OCI-LY7 (cell line): Measurements from ENCODE around the gene CDHR2. TPM values are rescaled to one million over a fixed set of nuclear protein-coding genes. Genes with fewer than 3 reads are reported as not detected.

Experiments
- BruUV-seq: library from RNA; stranded (reverse); fragments of 400-500 nt; replicated peaks from 2 replicates; lab custom pipeline; 2021; lab: Mats Ljungman, UMichigan
- CTCF ChIA-PET: fragments of 300-600 bp; sonication (Branson Sonifier 250); formaldehyde crosslinking; loops from one replicate; lab custom pipeline; 2022; ENCODE audit warnings: antibody characterized with exemption; ENCODE audit not compliant: unreplicated experiment; lab: Charles Lee
- POLR2A ChIA-PET: fragments of 300-600 bp; sonication (Branson Sonifier 250); formaldehyde crosslinking; loops from one replicate; lab custom pipeline; 2022; ENCODE audit warnings: antibody characterized with exemption; lab: Charles Lee
- DNase-seq: peaks from one replicate; pipeline ENCODE4 v3.0.0-alpha.2; 2015; ENCODE audit warnings: low spot score
- H2AFZ ChIP-seq: fragments of 200-600 bp; sonication (generic), shearing (Covaris generic); 2 replicates; pipeline ENCODE4 v1.6.1; 2014; ENCODE audit warnings: mild to moderate bottlenecking, antibody characterized with exemption, low read length, moderate library complexity
- H3K27ac ChIP-seq: fragments of 200-600 bp; sonication (generic); 2 replicates; pipeline ENCODE4 v1.5.1; 2014; ENCODE audit warnings: mixed run types, low read depth, mild to moderate bottlenecking, moderate library complexity, low read length, inconsistent platforms; ENCODE audit not compliant: poor library complexity, severe bottlenecking
- H3K36me3 ChIP-seq: fragments of 200-600 bp; sonication (generic); 2 replicates; pipeline ENCODE4 v1.6.1; 2014; ENCODE audit warnings: mild to moderate bottlenecking, antibody characterized with exemption, low read length, moderate library complexity, mixed read lengths; ENCODE audit not compliant: insufficient read depth
- H3K4me1 ChIP-seq: fragments of 200-600 bp; sonication (generic); 2 replicates; pipeline ENCODE4 v1.5.1; 2014; ENCODE audit warnings: mild to moderate bottlenecking, low read length; ENCODE audit not compliant: insufficient read depth, poor library complexity, severe bottlenecking
- H3K4me2 ChIP-seq: fragments of 200-600 bp; sonication (generic); 2 replicates; pipeline ENCODE4 v1.6.1; 2014; ENCODE audit warnings: mild to moderate bottlenecking, low read length
- H3K4me3 ChIP-seq: fragments of 200-600 bp; sonication (generic); 2 replicates; pipeline ENCODE4 v1.5.1; 2014; ENCODE audit warnings: mild to moderate bottlenecking, low read depth, low read length; ENCODE audit not compliant: poor library complexity, severe bottlenecking
- H3K79me2 ChIP-seq: fragments of 200-600 bp; sonication (generic); 2 replicates; pipeline ENCODE4 v1.6.1; 2016; ENCODE audit warnings: low read depth, mild to moderate bottlenecking, low read length, moderate library complexity, mixed read lengths; ENCODE audit not compliant: insufficient read depth
- H3K9me2 ChIP-seq: fragments of 200-600 bp; sonication (generic); 2 replicates; pipeline ENCODE4 v1.6.1; 2016; ENCODE audit warnings: mild to moderate bottlenecking, low read length, mixed read lengths; ENCODE audit not compliant: insufficient read depth
- H3K9me3 ChIP-seq: fragments of 200-600 bp; sonication (generic); 2 replicates; pipeline ENCODE4 v1.6.1; 2014; ENCODE audit warnings: mild to moderate bottlenecking, mixed run types, low read length, mixed read lengths
- H4K20me1 ChIP-seq: fragments of 200-600 bp; sonication (generic); 2 replicates; pipeline ENCODE4 v1.6.1; 2014; ENCODE audit warnings: mild to moderate bottlenecking, antibody characterized with exemption, low read length, moderate library complexity, mixed read lengths; ENCODE audit not compliant: insufficient read depth
- CTCF ChIP-seq: fragments of 200-600 bp; sonication (generic); conservative IDR thresholded peaks from 2 replicates; pipeline ENCODE4 v1.5.1; 2014; ENCODE audit warnings: mild to moderate bottlenecking, antibody characterized with exemption, low read length, moderate library complexity, mixed read lengths
- EZH2phosphoT487 ChIP-seq: fragments of 200-600 bp; sonication (generic); IDR thresholded peaks from 2 replicates; pipeline ENCODE4 v1.6.1; 2018; ENCODE audit warnings: low read depth, borderline replicate concordance, mild to moderate bottlenecking, mixed run types, antibody characterized with exemption, low read length, moderate library complexity, mixed read lengths
- intact Hi-C: fragments of 100-400 bp; cut with micrococcal nuclease; formaldehyde crosslinking; loops from one replicate; pipeline ENCODE4 v1.10.0; 2022; ENCODE audit not compliant: unreplicated experiment
- total RNA-seq, 2 experiments: library from RNA; depleted of rRNA in 1 of 2; stranded (reverse); fragments of >200 nt in 1 of 2; shearing (Covaris generic) in 1 of 2; gene quantifications; 2 replicates each; pipeline ENCODE4 v1.2.3, GENCODE V29; 2014 to 2022

CDHR2 gene
- total RNA-seq, 2 experiments from 2014 or later = 0.25 to 3.8 TPM

GRCh38 chr5:176603091-176603490 is 53.9 kb downstream of the CDHR2 start:
- no peaks in the 10 kb centered on the region for H4K20me1 ChIP-seq
- BruUV-seq = no TSS peak
- H3K27ac ChIP-seq = no peak overlapping the region
- H3K9me2 ChIP-seq = no peaks in the 10 kb centered on the region
- no peak for DNase-seq
- TF ChIP-seq CTCF (no peak), EZH2phosphoT487 (no peak)
- no peak overlapping the region for H3K4me2 ChIP-seq
- ChIA-PET CTCF (no interaction called here), POLR2A (interaction anchor here (0.9 kb wide), 1 partner anchor 24 kb away, joined by 4 read pairs; no protein-coding TSS in a partner anchor)
- H3K36me3 ChIP-seq = no peaks in the 10 kb centered on the region
- intact Hi-C loops = no loop called here
- no peaks in the 10 kb centered on the region for H3K4me1 ChIP-seq
- H2AFZ ChIP-seq = no peak overlapping the region
- no peak overlapping the region for H3K4me3 ChIP-seq
- H3K9me3 ChIP-seq = no peaks in the 10 kb centered on the region
- no peaks in the 10 kb centered on the region for H3K79me2 ChIP-seq

- H3K79me2 ChIP-seq = no peaks in the 10 kb centered on the region
- no TSS peak for BruUV-seq
- intact Hi-C loops = no loop called here
- POLR2A ChIA-PET = no interaction called here
- peaks cover 14% of the 10 kb centered on the region for H3K4me1 ChIP-seq
- no peaks in the 10 kb centered on the region for H3K36me3 ChIP-seq
- no peak overlapping the region for H3K4me2 ChIP-seq
- TF ChIP-seq CTCF (no peak), EZH2phosphoT487 (no peak)
- CTCF ChIA-PET = interaction anchor here (0.6 kb wide), 1 partner anchor 41 kb away, joined by 9 read pairs; the partner anchor contains the start of gene TSPAN17
- H3K4me3 ChIP-seq = no peak overlapping the region
- H2AFZ ChIP-seq = no peak overlapping the region
- H3K9me3 ChIP-seq = no peaks in the 10 kb centered on the region
- H4K20me1 ChIP-seq = no peaks in the 10 kb centered on the region
- DNase-seq = no peak
- no peak overlapping the region for H3K27ac ChIP-seq
- no peaks in the 10 kb centered on the region for H3K9me2 ChIP-seq
Measured at GRCh38 chr5:176606032-176606431, 56.9 kb downstream of the CDHR2 start.

- TF ChIP-seq CTCF (no peak), EZH2phosphoT487 (no peak)
- intact Hi-C loops = no loop called here
- DNase-seq = no peak
- Histone ChIP-seq H3K79me2 (no peaks in the 10 kb centered on the region), H3K9me3 (no peaks in the 10 kb centered on the region), H3K27ac (no peak overlapping the region), H3K9me2 (no peaks in the 10 kb centered on the region), H3K4me3 (no peak overlapping the region), H3K4me1 (peaks cover 14% of the 10 kb centered on the region), H4K20me1 (no peaks in the 10 kb centered on the region), H3K36me3 (no peaks in the 10 kb centered on the region), H3K4me2 (no peak overlapping the region), H2AFZ (no peak overlapping the region)
- ChIA-PET POLR2A (no interaction called here), CTCF (interaction anchor here (0.6 kb wide), 1 partner anchor 41 kb away, joined by 9 read pairs; the partner anchor contains the start of gene TSPAN17)
- no TSS peak for BruUV-seq
Measured at GRCh38 chr5:176606875-176607274, 57.7 kb downstream of the CDHR2 start.
